Pancreas (tissue), 10 donors: Measurements from ENCODE around the gene GRID1. TPM values are rescaled to one million over a fixed set of nuclear protein-coding genes. Genes with fewer than 3 reads are reported as not detected.

Source experiments
- ATAC-seq, 4 donors: fragments of 200-7000 bp; cut with Tn5 transposase; one replicate each; pipeline versions ENCODE4 v1.8.0 to v1.9.1; 2020; ENCODE audit warnings: mild to moderate bottlenecking in 4 of 4, moderate library complexity in 4 of 4
- DNase-seq, 6 donors: peaks; one replicate each; pipeline ENCODE4 v3.0.0-alpha.2; 2020
- FAIRE-seq: peaks from 2 replicates; lab custom pipeline; 2012; peaks lifted over from hg19 to GRCh38; lab: Jason Lieb, UNC
- H3K27ac ChIP-seq, 4 donors: fragments of 200-600 bp; sonication (generic); 1 replicate in 3 of 4; 2 replicates in 1 of 4; pipeline versions ENCODE4 v1.5.0 to v1.8.0; 2020
- H3K27me3 ChIP-seq, 4 donors: fragments of 200-600 bp; one replicate each; pipeline ENCODE4 v1.8.0; 2021
- H3K36me3 ChIP-seq, 3 donors: fragments of 200-600 bp; sonication (generic) in 1 of 3; one replicate each; pipeline versions ENCODE4 v1.5.0 to v1.8.0; 2020 to 2021
- H3K4me1 ChIP-seq, 3 donors: fragments of 200-600 bp; one replicate each; pipeline ENCODE4 v1.8.0; 2021
- H3K4me3 ChIP-seq, 4 donors: fragments of 200-600 bp; sonication (generic) in 2 of 4; one replicate each; pipeline versions ENCODE4 v1.5.0 to v1.8.0; 2020 to 2021
- H3K9me3 ChIP-seq, 4 donors: fragments of 200-600 bp; one replicate each; pipeline ENCODE4 v1.8.0; 2021
- CTCF ChIP-seq, 4 donors: fragments of 200-600 bp; sonication (generic) in 3 of 4; IDR thresholded peaks; one replicate each; pipeline versions ENCODE4 v1.5.0 to v1.8.0; 2021; ENCODE audit warnings: antibody characterized with exemption in 4 of 4
- WGBS, 2 donors: extraction: QIAGEN DNeasy Blood & Tissue Kit; methylation state at CpG; one replicate each; pipeline ENCODE4 v1.1.7; 2013; 5-methylcytosine and 5-hydroxymethylcytosine counted together
- intact Hi-C, 3 donors: fragments of 100-400 bp; cut with DNase I; formaldehyde crosslinking; loops; one replicate each; pipeline versions ENCODE4 v1.11.1 to v1.14.2; 2022
- polyA plus RNA-seq, 2 donors: library from polyadenylated mRNA; stranded (reverse); fragments of 200-250 nt; gene quantifications; one replicate each; pipeline ENCODE4 v1.2.3, GENCODE V29; 2013
- total RNA-seq, 6 donors: library from RNA; stranded (reverse); fragmentation: NEBNext Ultra II Directional in 4 of 6; extraction: Animal tissue kit (Norgen Biotek cat#: 25700) in 4 of 6; gene quantifications; one replicate each; pipeline versions ENCODE4 v1.2.1 to v1.2.4, GENCODE V29; 2021 to 2023
- donor health status: healthy with polysubstance abuse.
- donor health status: DM: no; HTN: no; CAD: no; lungs with moderate emphysema.
- donor health status: DM: no; HTN: no; CAD: no.
- donor health status: control.
- donor health status: control.
- donor health status: Bipolar disorder and iron deficiency.
- donor health status: DM: yes; HTN: yes; CAD: no.
- donor health status: DM: no; HTN: no; CAD: no.
- donor health status: DM: no; HTN: no; CAD: no.
- donor health status: DM: yes; HTN: yes; CAD: no.

Gene GRID1
- total and polyA plus RNA-seq, 8 donors: 0.05 to 1.5 (median 0.91) TPM

- 44 to 46% methylated on average over 11 of the region's 11 CpGs for WGBS, 2 donors
- no peaks in the 10 kb centered on the region for H3K9me3 ChIP-seq
- H3K4me3 ChIP-seq: no peak overlapping the region
- DNase-seq: no peak
- intact Hi-C loops: no loop called here
- peak in 1 of 4 donors; percentile 43 for ATAC-seq
- H3K27me3 ChIP-seq: no peaks in the 10 kb centered on the region
- TF ChIP-seq CTCF (IDR thresholded peaks at IDR 0.05): no peak
- no peaks in the 10 kb centered on the region for H3K4me1 ChIP-seq
- H3K27ac ChIP-seq: no peak overlapping the region
- FAIRE-seq: no peak
- no peaks in the 10 kb centered on the region for H3K36me3 ChIP-seq
Measured at GRCh38 chr10:86203162-86203905, 163.3 kb downstream of the GRID1 start.

DNA sequence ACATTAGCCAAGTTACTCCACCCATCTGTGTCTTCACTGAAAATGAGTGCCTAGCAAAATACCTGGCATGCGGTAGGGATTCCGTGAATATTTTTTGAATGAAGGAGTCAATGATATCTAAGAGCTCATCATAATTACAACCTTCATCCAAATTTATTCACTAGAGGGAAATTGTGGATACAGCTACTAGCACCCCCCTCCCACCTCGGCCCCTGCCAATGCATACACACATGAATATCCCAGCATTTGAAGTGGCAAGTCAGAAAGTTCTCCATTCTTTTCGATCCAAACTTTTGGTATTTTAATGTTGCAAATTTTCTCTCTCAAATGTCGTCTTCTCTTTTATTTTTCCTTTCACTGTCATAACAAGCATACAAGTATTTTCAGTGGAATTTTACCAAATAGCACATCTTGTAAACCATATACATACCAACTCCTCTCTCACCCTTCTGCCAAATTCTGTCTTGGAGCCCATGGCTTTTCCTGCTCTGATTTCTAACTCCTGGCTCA lies 164.3 kb downstream of the GRID1 start:
- TF ChIP-seq CTCF (IDR thresholded peaks at IDR 0.05): no peak
- Histone ChIP-seq H3K9me3 (no peaks in the 10 kb centered on the region), H3K27me3 (no peaks in the 10 kb centered on the region), H3K4me3 (no peak overlapping the region), H3K4me1 (no peaks in the 10 kb centered on the region), H3K36me3 (no peaks in the 10 kb centered on the region), H3K27ac (no peak overlapping the region)
- no peak for DNase-seq
- no peak for FAIRE-seq
- 71 to 85% methylated on average over 5 of the region's 5 CpGs for WGBS, 2 donors
- intact Hi-C loops: no loop called here
- no peak for ATAC-seq

DNA sequence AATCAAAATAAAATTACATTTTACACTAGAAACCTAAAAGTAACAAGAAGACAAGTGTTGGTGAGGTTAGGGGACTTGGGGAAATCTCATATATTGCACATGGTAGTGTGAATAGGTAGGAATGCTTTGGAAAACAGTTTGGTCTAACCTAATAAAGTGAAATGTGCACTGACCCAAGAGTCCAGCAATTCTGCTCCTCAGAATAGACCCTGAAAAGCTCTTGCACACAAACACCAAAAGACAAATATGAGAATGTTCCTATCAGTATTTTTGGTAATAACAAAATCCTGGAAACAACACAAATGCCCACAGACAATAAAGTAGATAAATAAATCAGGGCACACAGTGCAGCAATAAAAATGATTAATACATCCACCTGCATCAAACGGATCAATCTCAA lies 165.7 kb downstream of the GRID1 start:
- DNase-seq (no peak), ATAC-seq (no peak), FAIRE-seq (no peak)
- 44 to 62% methylated on average over 1 of the region's 1 CpG for WGBS, 2 donors
- TF ChIP-seq CTCF (IDR thresholded peaks at IDR 0.05): no peak
- H3K36me3 ChIP-seq: no peaks in the 10 kb centered on the region
- no peaks in the 10 kb centered on the region for H3K9me3 ChIP-seq
- H3K27me3 ChIP-seq: no peaks in the 10 kb centered on the region
- intact Hi-C loops: no loop called here
- H3K4me3 ChIP-seq: no peak overlapping the region
- no peak overlapping the region for H3K27ac ChIP-seq
- no peaks in the 10 kb centered on the region for H3K4me1 ChIP-seq

DNA sequence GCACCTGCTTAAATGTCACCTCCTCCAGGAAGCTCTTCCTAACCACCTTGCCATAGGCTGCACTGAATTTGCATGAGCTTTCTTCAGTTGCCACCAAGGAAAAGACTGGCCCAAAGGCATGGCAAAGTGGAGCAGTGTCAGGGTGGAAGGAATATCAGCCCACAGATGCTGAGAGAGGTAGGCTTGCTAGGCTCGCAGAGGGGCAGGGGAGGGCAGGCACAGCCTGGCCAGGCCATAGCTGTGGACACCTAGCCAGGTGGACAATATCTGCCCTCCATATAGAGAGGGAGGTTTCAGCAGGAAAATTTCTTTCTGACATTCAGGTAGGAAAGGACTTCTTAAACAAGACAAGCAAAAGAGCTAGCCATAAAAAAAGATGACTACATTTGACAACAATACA lies 166.3 kb downstream of the GRID1 start:
- Histone ChIP-seq H3K4me1 (no peaks in the 10 kb centered on the region), H3K4me3 (no peak overlapping the region), H3K27me3 (no peaks in the 10 kb centered on the region), H3K27ac (no peak overlapping the region), H3K36me3 (no peaks in the 10 kb centered on the region), H3K9me3 (no peaks in the 10 kb centered on the region)
- no peak for DNase-seq
- no peak for ATAC-seq
- TF ChIP-seq CTCF (IDR thresholded peaks at IDR 0.05): no peak
- intact Hi-C loops: no loop called here
- WGBS, 2 donors: 80 to 82% methylated on average over 1 of the region's 1 CpG
- no peak for FAIRE-seq

DNA sequence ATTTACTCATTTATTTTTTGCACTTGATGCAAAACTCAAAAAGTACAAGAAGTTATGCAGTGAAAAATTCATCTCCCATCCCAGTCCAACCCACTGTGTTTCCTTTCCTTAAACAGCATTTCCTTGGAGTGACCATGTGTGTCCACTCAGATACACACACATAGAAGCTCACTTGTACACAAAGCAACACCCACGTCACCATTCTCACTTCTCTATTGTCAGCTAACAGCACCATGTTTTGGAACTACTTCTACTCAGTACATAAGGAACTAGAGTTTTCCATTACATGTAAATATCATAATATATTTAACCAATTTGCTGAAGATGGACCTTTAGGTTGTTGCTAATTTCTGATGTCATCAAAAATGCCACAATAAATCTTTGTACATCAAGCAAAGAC lies 167.6 kb downstream of the GRID1 start:
- H3K27me3 ChIP-seq: no peaks in the 10 kb centered on the region
- no peaks in the 10 kb centered on the region for H3K9me3 ChIP-seq
- 46 to 63% methylated on average over 1 of the region's 1 CpG for WGBS, 2 donors
- TF ChIP-seq CTCF (IDR thresholded peaks at IDR 0.05): no peak
- DNase-seq (no peak), ATAC-seq (no peak), FAIRE-seq (no peak)
- no peak overlapping the region for H3K27ac ChIP-seq
- H3K4me3 ChIP-seq: no peak overlapping the region
- no peaks in the 10 kb centered on the region for H3K36me3 ChIP-seq
- intact Hi-C loops: no loop called here
- no peaks in the 10 kb centered on the region for H3K4me1 ChIP-seq
